IMR-90 (cell line): ENCODE data around the gene LDLRAD4. TPM values are rescaled to one million over a fixed set of nuclear protein-coding genes. Genes with fewer than 3 reads are reported as not detected.

Experiments
- ATAC-seq: fragments of 200-7000 bp; cut with Tn5 transposase; 2 replicates; pipeline ENCODE4 v1.9.1; 2020; ENCODE audit warnings: low read depth, mild to moderate bottlenecking, moderate library complexity
- BruUV-seq: library from RNA; stranded (reverse); fragments of 400-500 nt; replicated peaks from 2 replicates; lab custom pipeline; 2021; lab: Mats Ljungman, UMichigan
- CTCF ChIA-PET: fragments of 300-600 bp; formaldehyde crosslinking; extraction: SDS; loops from one replicate; lab custom pipeline; 2021; ENCODE audit warnings: antibody characterized with exemption; lab: Yijun Ruan, JAX
- POLR2A ChIA-PET: fragments of 300-600 bp; sonication (Branson Sonifier 250); formaldehyde crosslinking; loops from one replicate; lab custom pipeline; 2022; ENCODE audit warnings: antibody characterized with exemption; ENCODE audit not compliant: unreplicated experiment; lab: Charles Lee
- DNase-seq: peaks from one replicate; pipeline ENCODE4 v3.0.0; 2013
- H2AFZ ChIP-seq: replicated peaks from 2 replicates; pipeline ENCODE3; 2013; ENCODE audit warnings: low read length, mild to moderate bottlenecking; ENCODE audit not compliant: poor library complexity
- H2AK5ac ChIP-seq: 2 replicates; pipeline ENCODE4 v1.6.1; 2013; ENCODE audit warnings: low read depth, low read length, inconsistent platforms
- H2AK9ac ChIP-seq: replicated peaks from 2 replicates; pipeline ENCODE3; 2013; ENCODE audit warnings: mild to moderate bottlenecking, low read depth, low read length, moderate library complexity; ENCODE audit not compliant: poor library complexity
- H2BK120ac ChIP-seq: 2 replicates; pipeline ENCODE4 v1.6.1; 2013; ENCODE audit warnings: low read depth, low read length, inconsistent platforms
- H2BK15ac ChIP-seq: 3 replicates; pipeline ENCODE4 v1.6.1; 2013; ENCODE audit warnings: low read depth, low read length, inconsistent platforms
- H2BK20ac ChIP-seq: 2 replicates; pipeline ENCODE4 v1.6.1; 2013; ENCODE audit warnings: low read depth, mild to moderate bottlenecking, inconsistent platforms, low read length, moderate library complexity
- H2BK5ac ChIP-seq: 2 replicates; pipeline ENCODE4 v1.6.1; 2013; ENCODE audit warnings: mild to moderate bottlenecking, low read depth, low read length, inconsistent platforms; ENCODE audit not compliant: poor library complexity, severe bottlenecking
- H3K14ac ChIP-seq: replicated peaks from 2 replicates; pipeline ENCODE4 v1.6.1; 2013; ENCODE audit warnings: low read depth, low read length, inconsistent platforms
- H3K18ac ChIP-seq: 2 replicates; pipeline ENCODE4 v1.6.1; 2013; ENCODE audit warnings: low read depth, low read length, control low read depth
- H3K23ac ChIP-seq: 2 replicates; pipeline ENCODE4 v1.6.1; 2013; ENCODE audit warnings: low read depth, low read length, inconsistent platforms
- H3K27ac ChIP-seq: 2 replicates; pipeline ENCODE4 v1.5.1; 2013; ENCODE audit warnings: mild to moderate bottlenecking, control low read depth, low read length; ENCODE audit not compliant: insufficient read depth
- H3K27me3 ChIP-seq: 2 replicates; pipeline ENCODE4 v1.6.1; 2013; ENCODE audit warnings: low read length; ENCODE audit not compliant: control insufficient read depth, insufficient read depth
- H3K36me3 ChIP-seq: 2 replicates; pipeline ENCODE4 v1.6.1; 2013; ENCODE audit warnings: low read length, mixed read lengths; ENCODE audit not compliant: control insufficient read depth, insufficient read depth
- H3K4ac ChIP-seq: 2 replicates; pipeline ENCODE4 v1.6.1; 2013; ENCODE audit warnings: low read depth, low read length, inconsistent platforms
- H3K4me1 ChIP-seq: 2 replicates; pipeline ENCODE4 v1.6.1; 2013; ENCODE audit warnings: low read length, mixed read lengths; ENCODE audit not compliant: control insufficient read depth, insufficient read depth
- H3K4me2 ChIP-seq: 2 replicates; pipeline ENCODE4 v1.6.1; 2013; ENCODE audit warnings: low read depth, mild to moderate bottlenecking, control low read depth, low read length, moderate library complexity
- H3K4me3 ChIP-seq: 2 replicates; pipeline ENCODE4 v1.5.1; 2013; ENCODE audit warnings: low read depth, mild to moderate bottlenecking, control low read depth, low read length, moderate library complexity; ENCODE audit not compliant: insufficient read depth
- H3K56ac ChIP-seq: 2 replicates; pipeline ENCODE4 v1.6.1; 2013; ENCODE audit warnings: low read length, inconsistent platforms; ENCODE audit not compliant: insufficient read depth; ENCODE audit errors: extremely low read depth
- H3K79me1 ChIP-seq, 2 experiments: 2 replicates each; pipeline ENCODE4 v1.6.1; 2013; ENCODE audit warnings: low read length in 2 of 2, inconsistent platforms in 1 of 2, low read depth in 1 of 2
- H3K9ac ChIP-seq: 2 replicates; pipeline ENCODE4 v1.6.1; 2013; ENCODE audit warnings: low read depth, low read length, control low read depth
- H3K9me1 ChIP-seq: 2 replicates; pipeline ENCODE4 v1.6.1; 2013; ENCODE audit warnings: low read length, inconsistent platforms; ENCODE audit not compliant: insufficient read depth
- H3K9me3 ChIP-seq: 2 replicates; pipeline ENCODE4 v1.6.1; 2013; ENCODE audit warnings: low read length; ENCODE audit not compliant: control insufficient read depth, insufficient read depth
- H4K20me1 ChIP-seq: 2 replicates; pipeline ENCODE4 v1.6.1; 2013; ENCODE audit warnings: low read length, inconsistent platforms; ENCODE audit not compliant: insufficient read depth
- H4K5ac ChIP-seq: 2 replicates; pipeline ENCODE4 v1.6.1; 2013; ENCODE audit warnings: mild to moderate bottlenecking, low read depth, low read length, control low read depth
- H4K8ac ChIP-seq, 2 experiments: 2 replicates each; pipeline ENCODE4 v1.6.1; 2013; ENCODE audit warnings: low read depth in 2 of 2, low read length in 2 of 2, control low read depth in 1 of 2, inconsistent platforms in 1 of 2
- H4K91ac ChIP-seq: 2 replicates; pipeline ENCODE4 v1.6.1; 2013; ENCODE audit warnings: low read depth, low read length, inconsistent platforms; ENCODE audit not compliant: insufficient read depth
- WGBS, 2 experiments: methylation state at CpG; one replicate each; pipeline versions ENCODE4 v1.1.5 to v1.1.7; 2013; ENCODE audit warnings: missing lambda C conversion rate in 2 of 2; ENCODE audit not compliant: insufficient read length in 1 of 2; ENCODE audit errors: extremely low coverage in 2 of 2; 5-methylcytosine and 5-hydroxymethylcytosine counted together
- dilution Hi-C: fragments of 300-500 bp; cut with HindIII; formaldehyde crosslinking; loops from one replicate; pipeline ENCODE4 v1.14.3; 2018; ENCODE audit warnings: low sequenced_read_pairs; ENCODE audit not compliant: unreplicated experiment
- in situ Hi-C: fragments of 300-500 bp; cut with MboI; formaldehyde crosslinking; loops from 3 replicates; pipeline ENCODE4 v1.14.3; 2019; ENCODE audit warnings: low sequenced_read_pairs, inconsistent platforms, mixed read lengths
- intact Hi-C: fragments of 100-400 bp; cut with micrococcal nuclease; formaldehyde crosslinking; loops from 2 replicates; pipeline ENCODE4 v1.10.0; 2022
- polyA plus RNA-seq, 3 experiments: library from polyadenylated mRNA; depleted of rRNA; stranded (reverse); fragments of >200 nt; gene quantifications; 2 replicates each; pipeline ENCODE4 v1.2.3, GENCODE V29; 2012; ENCODE audit warnings: low replicate concordance in 1 of 3
- total RNA-seq: library from RNA; depleted of rRNA; stranded (reverse); fragments of >200 nt; gene quantifications from 2 replicates; pipeline ENCODE4 v1.2.3, GENCODE V29; 2012
- TF ChIP-seq, protein P1 (sequence below): fragments of 150-350 bp; IDR thresholded peaks from 2 replicates; pipeline ENCODE4 v1.6.1; 2016; ENCODE audit warnings: low read depth, mild to moderate bottlenecking, low read length, moderate library complexity, borderline replicate concordance
- TF ChIP-seq, protein P2 (sequence below): conservative IDR thresholded peaks from 2 replicates; pipeline ENCODE4 v1.5.1; 2012; ENCODE audit warnings: mild to moderate bottlenecking, low read depth, low read length, improper control_type of control experiment

The LDLRAD4 gene
- total and polyA plus RNA-seq, 2 of the 4 experiments (the other 2 are of a cell fraction): not detected

DNA sequence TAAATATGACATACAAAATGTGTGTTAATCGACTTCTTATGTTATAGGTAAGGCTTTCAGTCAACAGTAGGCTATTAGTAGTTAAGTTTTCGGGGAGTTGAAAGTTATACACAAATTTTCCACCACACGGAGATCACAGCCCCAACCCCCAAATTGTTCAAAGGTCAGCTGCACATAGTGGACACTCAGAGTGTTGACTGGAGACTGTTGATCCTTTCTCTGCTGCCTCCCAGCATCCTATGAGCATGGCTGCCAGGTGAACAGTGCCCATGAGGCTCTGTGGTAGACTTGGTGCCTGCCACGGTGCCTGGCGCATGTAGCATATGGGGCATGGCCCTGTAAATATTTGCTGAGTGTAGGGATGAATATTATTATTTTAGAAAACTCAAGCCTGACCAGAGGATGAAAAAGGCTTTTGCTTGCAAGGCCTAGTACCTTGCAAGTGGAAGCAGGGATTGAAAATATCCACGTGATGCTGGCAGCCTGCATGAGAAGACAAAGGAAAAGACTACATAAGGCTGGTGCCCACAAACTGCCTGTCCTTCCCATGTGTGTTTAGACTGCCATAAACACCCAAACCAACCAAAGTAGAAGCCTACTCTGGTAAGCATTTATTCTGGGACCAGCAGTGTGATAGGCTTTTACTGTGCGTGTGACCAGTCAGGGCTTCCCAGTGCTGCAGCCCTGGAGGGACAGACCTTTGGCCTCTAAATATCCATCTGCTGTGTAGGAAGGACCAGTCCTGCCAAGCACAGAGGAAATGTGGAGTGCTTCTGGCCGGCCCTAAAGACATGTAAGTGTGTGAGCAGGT lies 226.1 kb downstream of the LDLRAD4 start:
- CTCF ChIA-PET: no interaction called here
- intact Hi-C loops (no loop called here), dilution Hi-C loops (no loop called here), in situ Hi-C loops (no loop called here)
- Histone ChIP-seq H3K36me3 (no peaks in the 10 kb centered on the region), H3K23ac (no peak overlapping the region), H3K27ac (no peak overlapping the region), H3K9me3 (no peaks in the 10 kb centered on the region), H3K4me3 (no peak overlapping the region), H3K18ac (no peak overlapping the region), H4K8ac (no peak overlapping the region), H3K56ac (no peak overlapping the region), H3K4ac (no peak overlapping the region), H2AFZ (no peak overlapping the region), H3K4me2 (no peak overlapping the region), H3K9ac (no peak overlapping the region), H3K4me1 (no peaks in the 10 kb centered on the region), H2AK5ac (no peak overlapping the region), H4K20me1 (no peaks in the 10 kb centered on the region), H2BK5ac (no peak overlapping the region), H2BK120ac (no peak overlapping the region), H3K27me3 (peaks cover 9% of the 10 kb centered on the region), H2AK9ac (no peak overlapping the region), H4K91ac (no peak overlapping the region), H3K9me1 (no peaks in the 10 kb centered on the region; the same call in 1 of the 2 replicates), H3K79me1 (no peaks in the 10 kb centered on the region), H3K14ac (no peak overlapping the region), H2BK20ac (no peak overlapping the region), H2BK15ac (no peak overlapping the region), H4K5ac (no peak overlapping the region)
- WGBS, 2 experiments: 48% methylated on average over 2 of the region's 8 CpGs; no CpG with 5 or more reads in 1 of the 2 experiments
- POLR2A ChIA-PET: no interaction called here
- TF ChIP-seq, protein P1, sequence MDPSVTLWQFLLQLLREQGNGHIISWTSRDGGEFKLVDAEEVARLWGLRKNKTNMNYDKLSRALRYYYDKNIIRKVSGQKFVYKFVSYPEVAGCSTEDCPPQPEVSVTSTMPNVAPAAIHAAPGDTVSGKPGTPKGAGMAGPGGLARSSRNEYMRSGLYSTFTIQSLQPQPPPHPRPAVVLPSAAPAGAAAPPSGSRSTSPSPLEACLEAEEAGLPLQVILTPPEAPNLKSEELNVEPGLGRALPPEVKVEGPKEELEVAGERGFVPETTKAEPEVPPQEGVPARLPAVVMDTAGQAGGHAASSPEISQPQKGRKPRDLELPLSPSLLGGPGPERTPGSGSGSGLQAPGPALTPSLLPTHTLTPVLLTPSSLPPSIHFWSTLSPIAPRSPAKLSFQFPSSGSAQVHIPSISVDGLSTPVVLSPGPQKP: no peak
- TF ChIP-seq, protein P2, sequence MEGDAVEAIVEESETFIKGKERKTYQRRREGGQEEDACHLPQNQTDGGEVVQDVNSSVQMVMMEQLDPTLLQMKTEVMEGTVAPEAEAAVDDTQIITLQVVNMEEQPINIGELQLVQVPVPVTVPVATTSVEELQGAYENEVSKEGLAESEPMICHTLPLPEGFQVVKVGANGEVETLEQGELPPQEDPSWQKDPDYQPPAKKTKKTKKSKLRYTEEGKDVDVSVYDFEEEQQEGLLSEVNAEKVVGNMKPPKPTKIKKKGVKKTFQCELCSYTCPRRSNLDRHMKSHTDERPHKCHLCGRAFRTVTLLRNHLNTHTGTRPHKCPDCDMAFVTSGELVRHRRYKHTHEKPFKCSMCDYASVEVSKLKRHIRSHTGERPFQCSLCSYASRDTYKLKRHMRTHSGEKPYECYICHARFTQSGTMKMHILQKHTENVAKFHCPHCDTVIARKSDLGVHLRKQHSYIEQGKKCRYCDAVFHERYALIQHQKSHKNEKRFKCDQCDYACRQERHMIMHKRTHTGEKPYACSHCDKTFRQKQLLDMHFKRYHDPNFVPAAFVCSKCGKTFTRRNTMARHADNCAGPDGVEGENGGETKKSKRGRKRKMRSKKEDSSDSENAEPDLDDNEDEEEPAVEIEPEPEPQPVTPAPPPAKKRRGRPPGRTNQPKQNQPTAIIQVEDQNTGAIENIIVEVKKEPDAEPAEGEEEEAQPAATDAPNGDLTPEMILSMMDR: no peak
- BruUV-seq: no TSS peak
- ATAC-seq (no peak), DNase-seq (no peak)
